Ovary (tissue), 9 donors: ENCODE results near the gene ACSM6. TPM values are rescaled to one million over a fixed set of nuclear protein-coding genes. Genes with fewer than 3 reads are reported as not detected.

Experiments
- DNase-seq, 5 donors: peaks; one replicate each; pipeline ENCODE4 v3.0.0-alpha.2; 2019 to 2020
- H3K27ac ChIP-seq, 2 donors: fragments of 200-600 bp; one replicate each; pipeline versions ENCODE4 v1.5.1 to v1.8.0; 2019 to 2022
- H3K27me3 ChIP-seq: fragments of 200-600 bp; one replicate; pipeline ENCODE4 v1.8.0; 2022
- H3K36me3 ChIP-seq: fragments of 200-600 bp; sonication (generic); one replicate; pipeline ENCODE4 v1.5.1; 2019
- H3K4me1 ChIP-seq: one replicate; pipeline ENCODE4 v1.8.1; 2013; ENCODE audit warnings: mild to moderate bottlenecking, moderate library complexity; ENCODE audit not compliant: insufficient read depth
- H3K4me3 ChIP-seq: fragments of 200-600 bp; sonication (generic); one replicate; pipeline ENCODE4 v1.5.1; 2017
- H3K9me3 ChIP-seq, 2 donors: fragments of 200-600 bp in 1 of 2; sonication (generic) in 1 of 2; one replicate each; pipeline versions ENCODE4 v1.5.1 to v1.8.1; 2013 to 2019; ENCODE audit warnings: mild to moderate bottlenecking in 1 of 2, moderate library complexity in 1 of 2
- CTCF ChIP-seq, 3 donors: fragments of 450-650 bp in 2 of 3; fragments of 200-600 bp in 1 of 3; IDR thresholded peaks; one replicate each; pipeline versions ENCODE4 v1.5.1 to v1.8.0; 2016 to 2022; ENCODE audit warnings: antibody characterized with exemption in 3 of 3, mild to moderate bottlenecking in 1 of 3
- EP300 ChIP-seq: sonication (generic); formaldehyde crosslinking; IDR thresholded peaks from one replicate; pipeline ENCODE4 v1.6.1; 2017; ENCODE audit warnings: antibody characterized with exemption
- POLR2A ChIP-seq: fragments of 450-650 bp; IDR thresholded peaks from one replicate; pipeline ENCODE4 v1.6.1; 2017; ENCODE audit warnings: antibody characterized with exemption, mild to moderate bottlenecking, moderate library complexity
- WGBS, 3 donors: extraction: QIAGEN DNeasy Blood & Tissue Kit in 1 of 3; methylation state at CpG; one replicate each; pipeline versions ENCODE4 v1.1.5 to v1.1.7; 2013 to 2017; 5-methylcytosine and 5-hydroxymethylcytosine counted together
- intact Hi-C, 4 donors: fragments of 100-400 bp; cut with DNase I; formaldehyde crosslinking; loops; one replicate each; pipeline versions ENCODE4 v1.11.0 to v1.15.1; 2022 to 2023
- polyA plus RNA-seq, 2 donors: library from polyadenylated mRNA; stranded (reverse); fragments of 200-250 nt in 1 of 2; fragments of 350-450 nt in 1 of 2; fragmentation: Illumina TruSeq in 1 of 2; extraction: RNeasy Lipid Tissue Mini Kit (QIAGEN cat#74804) in 1 of 2; gene quantifications; one replicate each; pipeline ENCODE4 v1.2.3, GENCODE V29; 2013 to 2014
- total RNA-seq, 7 donors: library from RNA; depleted of rRNA in 2 of 7; stranded (reverse); fragments of >200 nt in 2 of 7; fragmentation: NEBNext Ultra II Directional in 3 of 7; extraction: Animal tissue kit (Norgen Biotek cat#: 25700) in 3 of 7; gene quantifications; one replicate each; pipeline versions ENCODE4 v1.1.0 to v1.2.4, GENCODE V29; 2016 to 2023
- donor health status: DM: no; HTN: no; CAD: no; lungs with moderate emphysema.
- donor health status: DM: no; HTN: no; CAD: no.
- donor health status: Bipolar disorder and iron deficiency.
- donor health status: DM: yes; HTN: yes; CAD: no.
- donor health status: DM: no; HTN: no; CAD: no.
- donor health status: DM: yes; HTN: yes; CAD: no.

The ACSM6 gene
- total and polyA plus RNA-seq, 9 donors = 0.13 TPM; not detected in 8

GRCh38 chr10:95181726-95182125, 12.3 kb upstream of the ACSM6 start:
- no peaks in the 10 kb centered on the region for H3K36me3 ChIP-seq
- H3K27ac ChIP-seq = no peak overlapping the region
- TF ChIP-seq EP300 = no peak
- no peak for TF ChIP-seq CTCF (IDR thresholded peaks at IDR 0.05)
- no peak for TF ChIP-seq POLR2A
- intact Hi-C loops = no loop called here
- DNase-seq = no peak
- H3K27me3 ChIP-seq = no peaks in the 10 kb centered on the region
- H3K9me3 ChIP-seq = no peaks in the 10 kb centered on the region
- H3K4me3 ChIP-seq = no peak overlapping the region
- peaks cover 2% of the 10 kb centered on the region for H3K4me1 ChIP-seq
- 32 to 35% (median 35%) methylated on average over 2 of the region's 2 CpGs for WGBS, 3 donors

GRCh38 chr10:95183271-95184230, 10.5 kb upstream of the ACSM6 start:
- Histone ChIP-seq H3K36me3 (no peaks in the 10 kb centered on the region), H3K9me3 (no peaks in the 10 kb centered on the region), H3K27me3 (no peaks in the 10 kb centered on the region), H3K4me1 (peaks cover 2% of the 10 kb centered on the region), H3K27ac (no peak overlapping the region), H3K4me3 (peak overlapping the region; percentile 48)
- 3 to 7% (median 7%) methylated on average over 79 to 85 of the region's 85 CpGs for WGBS, 3 donors
- intact Hi-C loops = no loop called here
- DNase-seq = peak; percentile 39 to 77 (median 54)
- TF ChIP-seq CTCF (IDR thresholded peaks at IDR 0.05) = peak in 2 of 3 donors; percentile 17 to 55
- no peak for TF ChIP-seq POLR2A

GRCh38 chr10:95187617-95188016, 6.4 kb upstream of the ACSM6 start:
- 81 to 87% (median 83%) methylated on average over 3 of the region's 3 CpGs for WGBS, 3 donors
- H3K4me1 ChIP-seq = peaks cover 2% of the 10 kb centered on the region
- no peak overlapping the region for H3K27ac ChIP-seq
- intact Hi-C loops = no loop called here
- TF ChIP-seq EP300 (no peak), CTCF (IDR thresholded peaks at IDR 0.05) (no peak), POLR2A (no peak)
- H3K9me3 ChIP-seq = no peaks in the 10 kb centered on the region
- DNase-seq = no peak
- no peaks in the 10 kb centered on the region for H3K36me3 ChIP-seq
- H3K4me3 ChIP-seq = no peak overlapping the region
- no peaks in the 10 kb centered on the region for H3K27me3 ChIP-seq

GRCh38 chr10:95188593-95188992, 5.4 kb upstream of the ACSM6 start:
- Histone ChIP-seq H3K4me3 (no peak overlapping the region), H3K27me3 (no peaks in the 10 kb centered on the region), H3K27ac (no peak overlapping the region), H3K4me1 (peaks cover 2% of the 10 kb centered on the region), H3K36me3 (no peaks in the 10 kb centered on the region), H3K9me3 (no peaks in the 10 kb centered on the region)
- TF ChIP-seq CTCF (IDR thresholded peaks at IDR 0.05) (no peak), POLR2A (no peak), EP300 (no peak)
- no peak for DNase-seq
- intact Hi-C loops = no loop called here
